Heart right ventricle (tissue), 16 donors: ENCODE results near the gene ZNF160. TPM values are rescaled to one million over a fixed set of nuclear protein-coding genes. Genes with fewer than 3 reads are reported as not detected.

Experiments used
- ATAC-seq, 8 donors: fragments of 200-7000 bp; cut with Tn5 transposase; one replicate each; pipeline ENCODE4 v1.9.1; 2020; ENCODE audit warnings: mild to moderate bottlenecking in 8 of 8, moderate library complexity in 8 of 8, moderate number of reproducible peaks in 1 of 8
- DNase-seq, 2 donors: peaks; one replicate each; pipeline ENCODE4 v3.0.0-alpha.2; 2020
- H3K27ac ChIP-seq, 10 donors: fragments of 200-600 bp; sonication (generic) in 2 of 10; one replicate each; pipeline versions ENCODE4 v1.5.0 to v1.8.0; 2020 to 2022; ENCODE audit warnings: mild to moderate bottlenecking in 3 of 10
- H3K27me3 ChIP-seq, 7 donors: fragments of 200-600 bp; one replicate each; pipeline ENCODE4 v1.8.0; 2021 to 2022; ENCODE audit warnings: mild to moderate bottlenecking in 2 of 7
- H3K36me3 ChIP-seq, 9 donors: fragments of 200-600 bp; sonication (generic) in 1 of 9; one replicate each; pipeline versions ENCODE4 v1.5.0 to v1.8.0; 2020 to 2022; ENCODE audit warnings: mild to moderate bottlenecking in 2 of 9
- H3K4me1 ChIP-seq, 9 donors: fragments of 200-600 bp; sonication (generic) in 1 of 9; one replicate each; pipeline versions ENCODE4 v1.5.0 to v1.8.0; 2020 to 2022; ENCODE audit warnings: mild to moderate bottlenecking in 4 of 9
- H3K4me3 ChIP-seq, 10 donors: fragments of 200-600 bp; sonication (generic) in 2 of 10; one replicate each; pipeline versions ENCODE4 v1.5.0 to v1.8.0; 2020 to 2022; ENCODE audit warnings: mild to moderate bottlenecking in 7 of 10, moderate library complexity in 2 of 10
- H3K9me3 ChIP-seq, 11 donors: fragments of 200-600 bp in 10 of 11; sonication (generic) in 2 of 11; one replicate each; pipeline versions ENCODE4 v1.5.0 to v1.8.0; 2013 to 2022; ENCODE audit warnings: mild to moderate bottlenecking in 2 of 11, control low read depth in 1 of 11, moderate library complexity in 1 of 11
- WGBS, 2 donors: extraction: QIAGEN DNeasy Blood & Tissue Kit; methylation state at CpG; one replicate each; pipeline ENCODE4 v1.1.7; 2013; ENCODE audit warnings: inconsistent platforms in 1 of 2; 5-methylcytosine and 5-hydroxymethylcytosine counted together
- intact Hi-C, 10 donors: fragments of 100-400 bp; cut with DNase I; formaldehyde crosslinking; loops; one replicate each; pipeline versions ENCODE4 v1.11.1 to v1.14.2; 2022
- long read RNA-seq, 3 donors: library from polyadenylated mRNA; unstranded; transcript quantifications; one replicate each; pipeline ENCODE4 v2.0.0, GENCODE V29; 2020 to 2021
- polyA plus RNA-seq, 2 donors: library from polyadenylated mRNA; stranded (reverse); fragments of 200-250 nt; gene quantifications; one replicate each; pipeline ENCODE4 v1.2.3, GENCODE V29; 2013
- total RNA-seq, 10 donors: library from RNA; stranded (reverse); fragmentation: NEBNext Ultra II Directional in 3 of 10; extraction: Animal tissue kit (Norgen Biotek cat#: 25700) in 3 of 10; gene quantifications; one replicate each; pipeline versions ENCODE4 v1.2.1 to v1.2.4, GENCODE V29; 2021 to 2023
- TF ChIP-seq, protein P1 (sequence below), 9 donors: fragments of 200-600 bp; sonication (generic) in 2 of 9; IDR thresholded peaks; one replicate each; pipeline versions ENCODE4 v1.5.0 to v1.8.0; 2021 to 2022; ENCODE audit warnings: antibody characterized with exemption in 9 of 9, mild to moderate bottlenecking in 5 of 9, moderate library complexity in 1 of 9
- donor health status: Arrhythmogenic right ventricular cardiomyopathy.
- donor health status: ischemic (EF 13 %, LVEDD 7.1; RV severe dilation, severe dysfunction).
- donor health status: healthy with polysubstance abuse.
- donor health status: DM: no; HTN: yes; CAD: no.
- donor health status: DM: no; HTN: no; CAD: no.
- donor health status: ischemic (EF 25% LVEDD 6.9; RV normal size, moderate dysfunction).
- donor health status: ischemic (EF 25% LVEDD 5.7; RV mildly dilated, moderate dysfunction).
- donor health status: healthy.
- donor health status: DM: yes; HTN: yes; CAD: no.
- donor health status: Ischemic cardiomyopathy.
- donor health status: ischemic (EF 35%, LVEDD 5.7; RV mildly dilated, moderate dysfunction).
- donor health status: nonischemic (EF 11% LVEDD 7.7; RV severe dilation, severe dysfunction).
- donor health status: DM: yes; HTN: yes; CAD: no.
- donor health status: PGD.
- donor health status: ischemic (EF 29% LVEDD 5.4; RV normal size, mild dysfunction).
- donor health status: nonischemic (EF 23%, LVEDD 6.1; RV moderate dilation, normal function).

ZNF160 gene
- 10 to 100 TPM in 9 of 10 donors, 1 to 10 TPM in 1; 9.8 to 22.9 (median 18.5) TPM for total RNA-seq
- polyA plus RNA-seq: 10 to 100 TPM in 1 of 2 donors, 1 to 10 TPM in 1; 9.1 to 25.9 TPM
- long read RNA-seq, donor 1, full-length matches to known transcripts: 19 of 30 reads
- long read RNA-seq, donor 1, partial matches to known transcripts: 2 of 30 reads
- long read RNA-seq, donor 1, other reads (novel, unspliced or antisense): 9 of 30 reads
- long read RNA-seq, donor 2, full-length matches to known transcripts: 19 of 34 reads
- long read RNA-seq, donor 2, partial matches to known transcripts: 1 of 34 reads
- long read RNA-seq, donor 2, other reads (novel, unspliced or antisense): 14 of 34 reads
- long read RNA-seq, donor 3, full-length matches to known transcripts: 8 of 16 reads
- long read RNA-seq, donor 3, partial matches to known transcripts: 0 of 16 reads
- long read RNA-seq, donor 3, other reads (novel, unspliced or antisense): 8 of 16 reads

- peak; percentile 100 for DNase-seq
- peak; percentile 99 for ATAC-seq
- Histone ChIP-seq H3K9me3 (peaks cover 0 to 8% (median 0%) of the 10 kb centered on the region in 11 donors), H3K27ac (peak within 1 kb of the TSS; percentile 84 to 98 (median 94)), H3K4me1 (peaks cover 9 to 46% (median 25%) of the 10 kb centered on the region in 9 donors), H3K27me3 (no peaks in the 10 kb centered on the region), H3K36me3 (peaks cover 0 to 26% (median 6%) of the 10 kb centered on the region in 9 donors), H3K4me3 (peak within 1 kb of the TSS; percentile 75 to 97 (median 85))
- TF ChIP-seq, protein P1, sequence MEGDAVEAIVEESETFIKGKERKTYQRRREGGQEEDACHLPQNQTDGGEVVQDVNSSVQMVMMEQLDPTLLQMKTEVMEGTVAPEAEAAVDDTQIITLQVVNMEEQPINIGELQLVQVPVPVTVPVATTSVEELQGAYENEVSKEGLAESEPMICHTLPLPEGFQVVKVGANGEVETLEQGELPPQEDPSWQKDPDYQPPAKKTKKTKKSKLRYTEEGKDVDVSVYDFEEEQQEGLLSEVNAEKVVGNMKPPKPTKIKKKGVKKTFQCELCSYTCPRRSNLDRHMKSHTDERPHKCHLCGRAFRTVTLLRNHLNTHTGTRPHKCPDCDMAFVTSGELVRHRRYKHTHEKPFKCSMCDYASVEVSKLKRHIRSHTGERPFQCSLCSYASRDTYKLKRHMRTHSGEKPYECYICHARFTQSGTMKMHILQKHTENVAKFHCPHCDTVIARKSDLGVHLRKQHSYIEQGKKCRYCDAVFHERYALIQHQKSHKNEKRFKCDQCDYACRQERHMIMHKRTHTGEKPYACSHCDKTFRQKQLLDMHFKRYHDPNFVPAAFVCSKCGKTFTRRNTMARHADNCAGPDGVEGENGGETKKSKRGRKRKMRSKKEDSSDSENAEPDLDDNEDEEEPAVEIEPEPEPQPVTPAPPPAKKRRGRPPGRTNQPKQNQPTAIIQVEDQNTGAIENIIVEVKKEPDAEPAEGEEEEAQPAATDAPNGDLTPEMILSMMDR (IDR thresholded peaks at IDR 0.05): no peak
- intact Hi-C loops: loop anchor here in 4 of 10 donors (2.0 to 5.0 kb wide), 6 partner anchors 27 to 55 kb away; partner anchors contain the start of genes ZNF347 (in 2 of the 4) and ZNF415 (in 1 of the 4)
- WGBS, 2 donors: 2% methylated on average over 63 to 67 of the region's 67 CpGs
Observed at GRCh38 chr19:53103234-53104203, at the start of gene ZNF160. Gene ZNF160 (minus strand): TSS chr19:53103422. CDS start chr19:53086276, 17,146 bp downstream.

GRCh38 chr19:53147645-53148044 lies 44.4 kb upstream of the ZNF160 start:
- Histone ChIP-seq H3K4me3 (no peak overlapping the region), H3K27ac (no peak overlapping the region), H3K27me3 (no peaks in the 10 kb centered on the region), H3K9me3 (peaks cover 0 to 96% (median 69%) of the 10 kb centered on the region in 11 donors), H3K4me1 (no peaks in the 10 kb centered on the region), H3K36me3 (peaks cover 0 to 96% (median 80%) of the 10 kb centered on the region in 9 donors)
- intact Hi-C loops: no loop called here
- DNase-seq (no peak), ATAC-seq (no peak)
- TF ChIP-seq, protein P1 (IDR thresholded peaks at IDR 0.05): no peak

- Histone ChIP-seq H3K27me3 (no peaks in the 10 kb centered on the region), H3K36me3 (peaks cover 0 to 53% (median 40%) of the 10 kb centered on the region in 9 donors), H3K27ac (no peak overlapping the region), H3K9me3 (peaks cover 0 to 94% (median 57%) of the 10 kb centered on the region in 11 donors), H3K4me3 (no peak overlapping the region), H3K4me1 (no peaks in the 10 kb centered on the region)
- TF ChIP-seq, protein P1 (IDR thresholded peaks at IDR 0.05): no peak
- WGBS, 2 donors: 97 to 98% methylated on average over 4 of the region's 4 CpGs
- DNase-seq: no peak
- ATAC-seq: no peak
- intact Hi-C loops: no loop called here
Observed at GRCh38 chr19:53140351-53140750, 37.1 kb upstream of the ZNF160 start.

GRCh38 chr19:53136432-53136831 lies 33.2 kb upstream of the ZNF160 start:
- WGBS, 2 donors: 91% methylated on average over 3 of the region's 3 CpGs
- no peak for ATAC-seq
- intact Hi-C loops: loop anchor here in 1 of 10 donors (2.0 kb wide), 1 partner anchor 14 kb away; no protein-coding TSS in a partner anchor

More at GRCh38 chr19:53136432-53136831, 33.2 kb upstream of the ZNF160 start:
- Histone ChIP-seq H3K27ac (no peak overlapping the region), H3K27me3 (peaks cover 0 to 3% (median 0%) of the 10 kb centered on the region in 7 donors), H3K9me3 (peaks cover 0 to 87% (median 28%) of the 10 kb centered on the region in 11 donors), H3K36me3 (peaks cover 0 to 18% (median 7%) of the 10 kb centered on the region in 9 donors), H3K4me3 (no peak overlapping the region), H3K4me1 (peaks cover 5 to 12% (median 10%) of the 10 kb centered on the region in 9 donors)
- TF ChIP-seq, protein P1 (IDR thresholded peaks at IDR 0.05): no peak
- DNase-seq: no peak
